GM18951 (cell line): ENCODE measurements around the gene ZNF22.

Experiments
- POLR2A ChIP-seq: IDR thresholded peaks from 4 replicates; pipeline ENCODE4 v1.6.1; 2011; ENCODE audit warnings: mild to moderate bottlenecking; ENCODE audit not compliant: insufficient read length, insufficient read depth; ENCODE audit errors: extremely low read depth
- in situ Hi-C: fragments of 300-500 bp; cut with MboI; formaldehyde crosslinking; loops from one replicate; pipeline ENCODE4 v1.12.0; 2022; ENCODE audit warnings: low sequenced_read_pairs, mixed read lengths, inconsistent platforms; ENCODE audit not compliant: unreplicated experiment

Gene ZNF22

DNA sequence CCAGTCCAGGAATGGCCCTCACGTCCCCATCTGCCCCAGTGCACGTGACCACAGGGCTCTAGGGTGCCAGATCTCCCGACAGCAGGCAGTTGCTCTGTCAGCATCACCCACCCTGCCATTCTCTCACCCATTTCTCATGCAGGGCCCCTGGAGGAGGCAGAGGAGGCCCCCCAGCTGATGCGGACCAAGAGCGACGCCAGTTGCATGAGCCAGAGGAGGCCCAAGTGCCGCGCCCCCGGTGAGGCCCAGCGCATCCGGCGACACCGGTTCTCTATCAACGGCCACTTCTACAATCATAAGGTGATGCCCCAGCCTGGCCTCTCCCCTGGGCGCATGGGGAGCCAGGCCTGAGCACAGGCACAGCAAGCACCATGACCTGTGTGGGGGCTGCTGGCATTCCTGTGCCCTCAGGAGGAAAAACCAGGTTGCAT lies 16.0 kb upstream of the ZNF22 start:
- TF ChIP-seq POLR2A: no peak
- in situ Hi-C loops: no loop called here

GRCh38 chr10:44985175-44985681 lies 15.5 kb upstream of the ZNF22 start:
- in situ Hi-C loops: no loop called here
- no peak for TF ChIP-seq POLR2A

- in situ Hi-C loops: no loop called here
- TF ChIP-seq POLR2A: no peak
These were observed 14.5 kb upstream of the ZNF22 start for GRCh38 chr10:44986179-44986578.

- in situ Hi-C loops: no loop called here
These were observed 14.1 kb upstream of the ZNF22 start for GRCh38 chr10:44986670-44987069.

DNA sequence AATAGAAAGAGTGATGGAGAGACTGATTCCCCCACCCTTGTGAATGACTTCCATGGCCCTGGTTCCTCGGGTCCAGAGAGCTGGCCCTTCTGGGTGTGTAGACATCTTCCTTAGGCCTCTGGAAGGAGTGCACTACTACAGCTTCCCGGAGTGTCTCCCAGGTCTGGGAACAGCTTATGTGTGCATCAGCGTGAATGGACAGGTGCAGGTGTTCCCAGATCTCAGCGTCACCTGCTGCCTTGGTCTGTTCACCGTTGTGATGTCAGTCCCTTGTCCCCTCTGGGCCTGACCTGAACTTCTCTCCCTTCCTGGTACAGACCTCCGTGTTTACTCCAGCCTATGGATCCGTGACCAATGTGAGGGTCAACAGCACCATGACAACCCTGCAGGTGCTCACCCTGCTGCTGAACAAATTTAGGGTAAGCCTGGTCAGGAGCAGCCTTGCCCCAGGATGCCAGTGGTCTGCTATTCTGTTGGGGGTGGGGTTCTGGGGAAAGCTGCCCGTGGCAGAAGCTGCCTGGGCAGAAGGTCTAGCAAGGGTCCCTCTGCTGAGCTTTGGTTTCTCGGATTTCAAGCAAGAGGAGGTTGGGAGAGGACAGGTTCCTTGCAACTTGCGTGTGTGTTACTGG lies 11.7 kb upstream of the ZNF22 start:
- no peak for TF ChIP-seq POLR2A
- in situ Hi-C loops: no loop called here

More at GRCh38 chr10:44986670-44987069, 14.1 kb upstream of the ZNF22 start:
- TF ChIP-seq POLR2A: no peak

- no peak for TF ChIP-seq POLR2A
- in situ Hi-C loops: no loop called here
These were observed 11.0 kb upstream of the ZNF22 start for GRCh38 chr10:44989597-44990301.

GRCh38 chr10:44990302-44990655 lies 10.4 kb upstream of the ZNF22 start:
- in situ Hi-C loops: no loop called here
- no peak for TF ChIP-seq POLR2A

DNA sequence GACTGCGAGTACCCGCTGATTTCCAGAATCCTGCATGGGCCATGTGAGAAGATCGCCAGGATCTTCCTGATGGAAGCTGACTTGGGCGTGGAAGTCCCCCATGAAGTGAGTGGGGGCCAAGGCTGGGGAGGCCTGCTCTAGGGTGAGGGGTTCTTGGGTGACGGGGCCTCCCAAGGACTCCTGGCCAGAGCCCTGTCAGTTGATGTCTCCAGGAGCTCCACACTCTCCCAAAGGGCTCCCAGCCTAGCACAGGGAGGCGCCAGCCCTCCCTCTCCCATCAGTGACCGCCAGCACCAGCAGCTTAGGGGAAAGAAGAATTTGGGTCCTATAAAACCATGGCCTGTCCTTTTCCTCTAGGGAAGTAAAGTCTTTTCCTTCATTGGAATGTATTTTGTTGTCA lies 9.8 kb upstream of the ZNF22 start:
- TF ChIP-seq POLR2A: no peak
- in situ Hi-C loops: no loop called here

DNA sequence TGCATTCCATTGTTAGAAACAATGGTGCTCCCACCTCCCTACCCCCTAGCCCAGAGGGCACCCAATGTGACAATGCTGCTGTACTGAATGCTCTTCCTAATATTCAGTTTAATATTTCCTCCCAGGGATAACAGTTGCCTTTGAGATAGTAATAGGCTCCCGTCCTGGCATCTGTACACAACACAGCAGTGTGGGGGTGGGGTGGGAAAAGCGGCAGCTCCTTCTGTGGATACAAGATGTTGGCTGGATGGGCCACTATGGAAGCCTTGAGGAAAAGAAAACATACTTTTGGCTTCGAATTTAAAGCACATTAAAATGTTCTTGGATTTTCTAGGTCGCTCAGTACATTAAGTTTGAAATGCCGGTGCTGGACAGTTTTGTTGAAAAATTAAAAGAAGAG lies 9.2 kb upstream of the ZNF22 start:
- in situ Hi-C loops: no loop called here
- no peak for TF ChIP-seq POLR2A

GRCh38 chr10:44992070-44992731 lies 8.5 kb upstream of the ZNF22 start:
- in situ Hi-C loops: no loop called here
- TF ChIP-seq POLR2A: no peak

- in situ Hi-C loops: no loop called here
- no peak for TF ChIP-seq POLR2A
These were observed 7.9 kb upstream of the ZNF22 start for GRCh38 chr10:44992732-44993225.

DNA sequence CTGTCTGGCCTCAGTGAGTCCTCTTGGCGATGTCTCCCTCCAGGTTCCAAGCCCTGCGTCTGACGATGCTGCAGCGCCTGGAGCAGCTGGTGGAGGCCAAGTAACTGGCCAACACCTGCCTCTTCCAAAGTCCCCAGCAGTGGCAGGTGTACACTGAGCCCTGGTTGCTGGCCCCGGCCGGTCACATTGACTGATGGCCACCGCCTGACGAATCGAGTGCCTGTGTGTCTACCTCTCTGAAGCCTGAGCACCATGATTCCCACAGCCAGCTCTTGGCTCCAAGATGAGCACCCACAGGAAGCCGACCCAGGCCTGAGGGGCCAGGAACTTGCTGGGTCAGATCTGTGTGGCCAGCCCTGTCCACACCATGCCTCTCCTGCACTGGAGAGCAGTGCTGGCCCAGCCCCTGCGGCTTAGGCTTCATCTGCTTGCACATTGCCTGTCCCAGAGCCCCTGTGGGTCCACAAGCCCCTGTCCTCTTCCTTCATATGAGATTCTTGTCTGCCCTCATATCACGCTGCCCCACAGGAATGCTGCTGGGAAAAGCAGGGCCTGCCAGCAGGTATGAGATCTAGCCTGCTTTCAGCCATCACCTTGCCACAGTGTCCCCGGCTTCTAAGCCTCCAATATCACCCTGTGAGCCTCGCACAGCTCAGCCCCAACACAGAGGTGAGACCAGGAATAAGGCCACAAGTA lies 7.3 kb upstream of the ZNF22 start:
- no peak for TF ChIP-seq POLR2A
- in situ Hi-C loops: no loop called here
